Measurements from ENCODE around the gene SET. TPM values are rescaled to one million over a fixed set of nuclear protein-coding genes. Genes with fewer than 3 reads are reported as not detected.

Gene SET
- total RNA-seq, 4 donors from 2014 or later, result 102 to 191 (median 170) TPM

DNA sequence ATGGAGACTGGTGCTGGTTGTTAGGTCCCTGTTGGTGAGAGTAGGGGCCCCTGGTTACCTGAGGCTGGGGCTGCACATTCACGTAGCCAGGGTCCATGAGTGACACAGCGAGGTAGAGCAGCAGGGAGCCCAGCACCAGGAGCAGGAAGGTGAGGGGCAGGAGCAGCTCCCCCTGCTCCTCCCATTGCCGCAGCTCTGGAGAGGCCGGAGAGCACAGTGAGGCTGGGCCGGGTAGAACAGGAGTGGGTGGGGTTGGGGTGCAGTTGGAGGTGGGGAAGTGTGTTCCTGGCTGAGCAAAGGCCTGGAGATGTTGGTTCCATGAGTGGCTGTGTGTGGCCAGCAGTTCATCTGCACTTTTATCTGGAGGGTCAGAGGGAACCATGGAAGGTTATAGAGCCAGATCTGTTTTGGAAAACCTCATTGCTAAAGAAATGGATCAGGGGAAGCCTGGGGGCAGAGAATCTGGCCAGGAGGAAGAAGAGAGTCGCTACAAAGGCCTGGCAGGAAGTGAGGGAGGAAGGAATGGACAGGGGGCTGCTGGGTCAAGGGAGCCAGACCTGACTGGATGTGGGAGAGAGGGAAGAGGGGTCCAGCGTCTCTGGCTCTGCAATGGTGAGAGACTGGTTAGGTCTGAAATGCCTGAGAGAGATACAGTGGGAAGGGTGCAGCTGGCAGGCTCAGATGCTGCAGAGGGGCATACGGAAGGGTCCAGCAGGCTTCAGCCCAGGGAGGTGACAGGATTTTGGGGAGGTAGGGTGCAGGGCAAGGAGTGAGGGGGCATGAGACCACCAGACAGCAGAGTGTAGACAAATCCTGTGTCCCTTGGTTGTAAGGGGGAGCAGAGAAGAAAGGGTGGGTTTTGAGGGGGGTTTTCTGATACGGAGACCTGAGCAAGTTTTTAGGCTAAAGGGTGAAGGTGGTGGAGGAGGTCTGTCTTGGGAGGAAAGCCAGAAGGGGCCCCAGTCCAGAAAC, 33.6 kb downstream of the SET start:
- H3K27me3 ChIP-seq, result no peaks in the 10 kb centered on the region
- H3K27ac ChIP-seq, result peak overlapping the region; percentile 27 to 81 (median 76)
- H3K9me3 ChIP-seq, result no peaks in the 10 kb centered on the region
- DNase-seq, result no peak
- TF ChIP-seq POLR2A (IDR thresholded peaks at IDR 0.05), result no peak
- TF ChIP-seq, protein P1, sequence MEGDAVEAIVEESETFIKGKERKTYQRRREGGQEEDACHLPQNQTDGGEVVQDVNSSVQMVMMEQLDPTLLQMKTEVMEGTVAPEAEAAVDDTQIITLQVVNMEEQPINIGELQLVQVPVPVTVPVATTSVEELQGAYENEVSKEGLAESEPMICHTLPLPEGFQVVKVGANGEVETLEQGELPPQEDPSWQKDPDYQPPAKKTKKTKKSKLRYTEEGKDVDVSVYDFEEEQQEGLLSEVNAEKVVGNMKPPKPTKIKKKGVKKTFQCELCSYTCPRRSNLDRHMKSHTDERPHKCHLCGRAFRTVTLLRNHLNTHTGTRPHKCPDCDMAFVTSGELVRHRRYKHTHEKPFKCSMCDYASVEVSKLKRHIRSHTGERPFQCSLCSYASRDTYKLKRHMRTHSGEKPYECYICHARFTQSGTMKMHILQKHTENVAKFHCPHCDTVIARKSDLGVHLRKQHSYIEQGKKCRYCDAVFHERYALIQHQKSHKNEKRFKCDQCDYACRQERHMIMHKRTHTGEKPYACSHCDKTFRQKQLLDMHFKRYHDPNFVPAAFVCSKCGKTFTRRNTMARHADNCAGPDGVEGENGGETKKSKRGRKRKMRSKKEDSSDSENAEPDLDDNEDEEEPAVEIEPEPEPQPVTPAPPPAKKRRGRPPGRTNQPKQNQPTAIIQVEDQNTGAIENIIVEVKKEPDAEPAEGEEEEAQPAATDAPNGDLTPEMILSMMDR (IDR thresholded peaks at IDR 0.05 in 4 of 5, conservative IDR thresholded peaks at IDR 0.05 in 1 of 5), result no peak
- no peaks in the 10 kb centered on the region for H3K36me3 ChIP-seq
- H3K4me3 ChIP-seq, result no peak overlapping the region
- intact Hi-C loops (cut with DNase I; ENCODE audit: low total_unique reads), result no loop called here
- H3K4me1 ChIP-seq, result peaks cover 0 to 8% of the 10 kb centered on the region in 2 donors
- no peak for ATAC-seq
- in situ Hi-C loops (cut with MboI; ENCODE audit: low sequenced_read_pairs in 4 of 4), result no loop called here

GRCh38 chr9:128723352-128723865, 34.4 kb downstream of the SET start:
- H3K4me1 ChIP-seq, result peaks cover 0 to 8% of the 10 kb centered on the region in 2 donors
- no peak for DNase-seq
- ATAC-seq, result peak in 1 of 2 donors; percentile 7
- in situ Hi-C loops (cut with MboI; ENCODE audit: low sequenced_read_pairs in 4 of 4), result no loop called here
- no peaks in the 10 kb centered on the region for H3K36me3 ChIP-seq
- TF ChIP-seq, protein P1 (IDR thresholded peaks at IDR 0.05 in 4 of 5, conservative IDR thresholded peaks at IDR 0.05 in 1 of 5), result no peak
- TF ChIP-seq POLR2A (IDR thresholded peaks at IDR 0.05), result no peak
- no peaks in the 10 kb centered on the region for H3K9me3 ChIP-seq
- peak overlapping the region; percentile 74 to 84 (median 80) for H3K27ac ChIP-seq
- intact Hi-C loops (cut with DNase I; ENCODE audit: low total_unique reads), result no loop called here
- peak overlapping the region; percentile 62 to 85 (median 76) for H3K4me3 ChIP-seq
- H3K27me3 ChIP-seq, result no peaks in the 10 kb centered on the region

DNA sequence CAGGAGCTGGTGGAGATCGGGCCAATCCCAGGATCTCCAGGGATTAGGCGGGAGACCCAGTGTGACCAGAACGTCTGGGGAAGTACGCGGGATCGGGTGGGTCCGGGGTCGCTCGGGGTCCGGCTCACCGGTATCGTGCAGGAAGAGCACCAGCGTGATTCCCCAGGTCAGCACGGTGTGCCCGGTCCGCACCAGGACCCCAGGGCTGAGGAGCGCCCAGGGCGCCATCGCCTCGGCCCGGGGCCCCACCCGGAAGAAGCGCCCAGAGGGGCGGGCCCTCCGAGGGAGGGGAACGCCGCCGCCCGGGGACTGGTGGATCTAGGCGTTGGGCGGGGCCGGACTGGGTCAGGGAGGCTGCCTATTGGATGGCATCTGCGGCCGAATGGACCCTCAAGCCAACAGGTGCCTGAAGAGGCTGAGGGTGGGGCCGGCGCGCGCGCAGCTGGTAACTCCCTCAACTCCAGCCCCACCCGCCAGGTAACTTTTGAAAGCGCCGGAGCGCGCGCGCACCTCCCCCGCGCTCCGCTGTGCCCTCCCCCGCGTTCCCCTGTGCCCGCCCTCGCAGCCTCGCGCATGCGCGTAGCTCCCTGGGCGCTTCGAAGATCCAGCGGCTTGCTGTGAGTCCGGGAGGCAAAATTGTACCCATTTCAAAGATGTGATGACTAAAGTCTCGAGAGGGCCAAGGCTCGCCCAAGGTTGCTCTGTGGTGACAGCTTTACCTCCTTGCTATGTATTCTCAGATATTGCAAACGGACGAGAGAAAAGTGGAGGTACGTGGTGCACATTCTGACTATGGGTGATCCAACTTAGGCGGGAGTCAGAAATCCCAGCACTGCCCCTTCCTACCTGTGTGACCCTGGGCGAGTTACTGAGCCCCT, 35.1 kb downstream of the SET start, which contains the start of gene ZDHHC12:
Gene ZDHHC12, minus strand, starts transcription at position 262 of the 878 bp plus-strand sequence. Its CDS starts 34 bp downstream, at position 228.
- Histone ChIP-seq H3K4me3 (peak within 1 kb of the TSS; percentile 62 to 85 (median 76)), H3K9me3 (no peaks in the 10 kb centered on the region), H3K27me3 (no peaks in the 10 kb centered on the region), H3K36me3 (no peaks in the 10 kb centered on the region), H3K27ac (peak within 1 kb of the TSS; percentile 74 to 84 (median 80)), H3K4me1 (peaks cover 0 to 8% of the 10 kb centered on the region in 2 donors)
- TF ChIP-seq POLR2A (IDR thresholded peaks at IDR 0.05), result peak; percentile 52 to 81
- TF ChIP-seq, protein P1 (IDR thresholded peaks at IDR 0.05 in 4 of 5, conservative IDR thresholded peaks at IDR 0.05 in 1 of 5), result no peak
- in situ Hi-C loops (cut with MboI; ENCODE audit: low sequenced_read_pairs in 4 of 4) (no loop called here), intact Hi-C loops (cut with DNase I; ENCODE audit: low total_unique reads) (loop anchor here (1.0 to 2.0 kb wide), 3 partner anchors 22 to 47 kb away; partner anchors contain the start of genes PKN3, SET and ZER1)
- DNase-seq, result peak; percentile 92 to 98
- peak; percentile 90 to 93 for ATAC-seq

DNA sequence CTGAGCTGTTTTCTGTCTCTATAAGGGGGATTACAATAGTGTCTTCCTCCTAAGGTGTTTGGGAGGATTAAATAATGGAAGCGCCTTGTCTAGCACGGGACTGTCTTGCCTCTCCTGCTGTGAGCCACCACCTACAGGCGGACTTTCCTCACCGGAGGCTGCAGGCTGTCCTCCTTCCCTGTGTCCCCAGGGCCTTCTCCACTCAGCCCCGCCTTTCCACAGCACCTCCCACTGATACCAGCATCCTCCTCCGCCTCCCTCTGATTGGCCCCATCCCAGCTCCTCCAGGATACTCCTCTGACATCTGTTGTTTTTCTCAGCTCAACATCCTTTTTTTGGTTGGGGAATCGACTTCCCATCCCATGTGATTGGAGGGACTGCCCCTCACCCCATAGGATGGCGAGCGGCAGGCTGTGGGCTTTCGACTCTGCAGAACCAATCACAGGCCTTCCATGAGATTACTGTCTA, 35.8 kb downstream of the SET start:
- intact Hi-C loops (cut with DNase I; ENCODE audit: low total_unique reads) (loop anchor here (1.0 to 2.0 kb wide), 3 partner anchors 22 to 46 kb away; partner anchors contain the start of genes PKN3, SET and ZER1), in situ Hi-C loops (cut with MboI; ENCODE audit: low sequenced_read_pairs in 4 of 4) (no loop called here)
- Histone ChIP-seq H3K36me3 (no peaks in the 10 kb centered on the region), H3K9me3 (no peaks in the 10 kb centered on the region), H3K4me1 (peaks cover 0 to 8% of the 10 kb centered on the region in 2 donors), H3K27ac (peak overlapping the region; percentile 74 to 84 (median 80)), H3K4me3 (peak overlapping the region; percentile 62 to 85 (median 76)), H3K27me3 (no peaks in the 10 kb centered on the region)
- ATAC-seq (peak; percentile 18 to 32), DNase-seq (peak; percentile 28 to 63)
- TF ChIP-seq POLR2A (IDR thresholded peaks at IDR 0.05), result peak in 1 of 2 donors; percentile 6
- TF ChIP-seq, protein P1 (IDR thresholded peaks at IDR 0.05 in 4 of 5, conservative IDR thresholded peaks at IDR 0.05 in 1 of 5), result no peak
